PC-9 (cell line): ENCODE results near the gene PAAF1.

ENCODE experiments used
- EZH2 ChIP-seq: fragments of 200-600 bp; sonication (generic); IDR thresholded peaks from 2 replicates; pipeline ENCODE4 v1.8.0; 2017; ENCODE audit warnings: antibody characterized with exemption, low read depth
- TF ChIP-seq, protein P1 (sequence below): fragments of 200-600 bp; sonication (generic); conservative IDR thresholded peaks from 2 replicates; pipeline ENCODE4 v1.6.1; 2017; ENCODE audit warnings: mixed run types, antibody characterized with exemption, mild to moderate bottlenecking, moderate library complexity

DNA sequence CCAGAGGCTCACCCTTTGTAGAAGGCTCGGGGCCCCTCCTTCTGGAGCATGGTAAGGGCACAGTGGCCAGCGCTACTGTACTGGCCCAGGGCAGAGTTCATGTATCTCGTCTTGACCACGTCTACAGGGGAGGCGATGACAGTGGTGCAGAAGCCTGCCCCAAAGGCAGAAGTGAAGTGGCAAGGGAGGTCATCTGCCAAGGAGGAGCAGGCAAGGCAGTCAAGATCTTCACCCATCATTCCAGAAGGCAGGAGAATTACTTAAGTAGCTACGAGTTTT, 98.6 kb downstream of the PAAF1 start:
- no peak for TF ChIP-seq EZH2
- TF ChIP-seq, protein P1, sequence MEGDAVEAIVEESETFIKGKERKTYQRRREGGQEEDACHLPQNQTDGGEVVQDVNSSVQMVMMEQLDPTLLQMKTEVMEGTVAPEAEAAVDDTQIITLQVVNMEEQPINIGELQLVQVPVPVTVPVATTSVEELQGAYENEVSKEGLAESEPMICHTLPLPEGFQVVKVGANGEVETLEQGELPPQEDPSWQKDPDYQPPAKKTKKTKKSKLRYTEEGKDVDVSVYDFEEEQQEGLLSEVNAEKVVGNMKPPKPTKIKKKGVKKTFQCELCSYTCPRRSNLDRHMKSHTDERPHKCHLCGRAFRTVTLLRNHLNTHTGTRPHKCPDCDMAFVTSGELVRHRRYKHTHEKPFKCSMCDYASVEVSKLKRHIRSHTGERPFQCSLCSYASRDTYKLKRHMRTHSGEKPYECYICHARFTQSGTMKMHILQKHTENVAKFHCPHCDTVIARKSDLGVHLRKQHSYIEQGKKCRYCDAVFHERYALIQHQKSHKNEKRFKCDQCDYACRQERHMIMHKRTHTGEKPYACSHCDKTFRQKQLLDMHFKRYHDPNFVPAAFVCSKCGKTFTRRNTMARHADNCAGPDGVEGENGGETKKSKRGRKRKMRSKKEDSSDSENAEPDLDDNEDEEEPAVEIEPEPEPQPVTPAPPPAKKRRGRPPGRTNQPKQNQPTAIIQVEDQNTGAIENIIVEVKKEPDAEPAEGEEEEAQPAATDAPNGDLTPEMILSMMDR, result no peak
